ENCODE data around the gene METTL6. TPM values are rescaled to one million over a fixed set of nuclear protein-coding genes. Genes with fewer than 3 reads are reported as not detected.

METTL6 gene
- total RNA-seq, 1 experiment from 2014 or later, result 25.6 TPM

GRCh38 chr3:15431256-15431837, 4.0 kb upstream of the METTL6 start:
- H4K5ac ChIP-seq (ENCODE audit: insufficient read length, low read depth, low read length), result no peak overlapping the region
- H3K4me1 Mint-ChIP-seq, result peaks cover 15 to 17% of the 10 kb centered on the region in 2 experiments

More at GRCh38 chr3:15431256-15431837, 4.0 kb upstream of the METTL6 start:
- H2BK20ac ChIP-seq (ENCODE audit: low read depth, low read length, poor library complexity, severe bottlenecking), result no peak overlapping the region
- H3T11ph ChIP-seq (ENCODE audit: low read length), result no peak overlapping the region
- H4K8ac ChIP-seq (replicated peaks; ENCODE audit: insufficient read length, low read depth, low read length), result no peak overlapping the region
- Mint-ChIP-seq H3K36me3 (ENCODE audit: insufficient read depth in 1 of 3, low read depth in 3 of 3) (peaks cover 16 to 52% (median 49%) of the 10 kb centered on the region in 3 experiments; a peak in 6 of 7 replicates), H3K4me3 (no peak overlapping the region), H3K27me3 (ENCODE audit: low read depth) (no peaks in the 10 kb centered on the region; the same call in 1 of the 2 replicates), H3K27ac (no peak overlapping the region), H3K9me3 (no peaks in the 10 kb centered on the region)
- no CpG with 5 or more reads among the region's 3 CpGs for WGBS (ENCODE audit: extremely low coverage, insufficient read length, low lambda C conversion rate)
- no peak overlapping the region for H3K14ac ChIP-seq (ENCODE audit: insufficient read depth, low read length)
- H4K20me1 ChIP-seq (ENCODE audit: control insufficient read depth, insufficient read depth, insufficient read length), result no peaks in the 10 kb centered on the region
- no peaks in the 10 kb centered on the region for H3K4me1 ChIP-seq (ENCODE audit: insufficient read depth, low read length)
- peaks cover 19% of the 10 kb centered on the region for H3K23me2 ChIP-seq (ENCODE audit: insufficient read length, low read depth, low read length, poor library complexity, severe bottlenecking)
- no peaks in the 10 kb centered on the region for H3K9me3 ChIP-seq (ENCODE audit: control insufficient read depth, low read depth, low read length)
- H2AK5ac ChIP-seq (ENCODE audit: insufficient read length, low read length), result no peak overlapping the region
- no peak overlapping the region for H3K27ac ChIP-seq (ENCODE audit: insufficient read length, low read depth, low read length)
- no peak overlapping the region for H3K56ac ChIP-seq (ENCODE audit: insufficient read length, low read depth, low read length)
- no peak overlapping the region for H2BK12ac ChIP-seq (ENCODE audit: insufficient read length, low read depth, low read length)
- H4K91ac ChIP-seq (ENCODE audit: insufficient read length, low read depth, low read length), result no peak overlapping the region
- H2BK15ac ChIP-seq (ENCODE audit: low read depth, low read length), result no peak overlapping the region
- no peak overlapping the region for H3K9ac ChIP-seq (ENCODE audit: extremely low read depth, insufficient read length, low read length)
- no peak overlapping the region for H3K4me2 ChIP-seq (ENCODE audit: insufficient read depth, insufficient read length, low read length)
- no peak overlapping the region for H3K18ac ChIP-seq (ENCODE audit: insufficient read length, low read depth, low read length)
- no peak overlapping the region for H2BK5ac ChIP-seq (ENCODE audit: insufficient read length, low read length)
- H2AFZ ChIP-seq (ENCODE audit: low read length), result no peak overlapping the region
- DNase-seq, result no peak
- no peak overlapping the region for H2BK120ac ChIP-seq (ENCODE audit: low read depth, low read length, poor library complexity, severe bottlenecking)
- H3K4ac ChIP-seq (ENCODE audit: low read depth, low read length), result no peak overlapping the region
- H3K79me2 ChIP-seq (ENCODE audit: insufficient read depth, low read length), result peaks cover 13% of the 10 kb centered on the region; the same call in 1 of the 2 replicates
- no peaks in the 10 kb centered on the region for H3K27me3 ChIP-seq (ENCODE audit: insufficient read depth, low read length)
- no peak overlapping the region for H3K23ac ChIP-seq (ENCODE audit: insufficient read length, low read depth, low read length)
- TF ChIP-seq CTCF (conservative IDR thresholded peaks at IDR 0.05), result no peak
- H3K79me1 ChIP-seq (ENCODE audit: insufficient read depth, low read depth, low read length, poor library complexity, severe bottlenecking), result no peaks in the 10 kb centered on the region
